Activated naive CD4-positive, alpha-beta T cell treated with anti-CD3 and anti-CD28 coated beads, Interleukin-2, amount 10 ng/mL, durations not matched to agents 7 days and 5 days (primary cell): ENCODE measurements around the gene ANKRD60.

ENCODE experiments used
- CTCF ChIA-PET: fragments of 350-600 bp; sonication (Branson Sonifier 250); formaldehyde crosslinking; loops from one replicate; lab custom pipeline; 2021; ENCODE audit warnings: antibody characterized with exemption; lab: Charles Lee
- DNase-seq: peaks from one replicate; pipeline ENCODE4 v3.0.0-alpha.2; 2020
- H3K27ac Mint-ChIP-seq: one replicate; pipeline ENCODE4 v1.8.0; 2021; ENCODE audit warnings: mild to moderate bottlenecking, moderate library complexity, mixed read lengths
- H3K27me3 Mint-ChIP-seq: one replicate; pipeline ENCODE4 v1.8.0; 2021; ENCODE audit warnings: mild to moderate bottlenecking, mixed read lengths
- H3K36me3 Mint-ChIP-seq: one replicate; pipeline ENCODE4 v1.8.0; 2021; ENCODE audit warnings: mixed read lengths
- H3K4me1 Mint-ChIP-seq: one replicate; pipeline ENCODE4 v1.8.0; 2021; ENCODE audit warnings: mixed read lengths
- H3K4me3 Mint-ChIP-seq: one replicate; pipeline ENCODE4 v1.8.0; 2021; ENCODE audit warnings: mild to moderate bottlenecking, moderate library complexity, mixed read lengths
- H3K9me3 Mint-ChIP-seq: one replicate; pipeline ENCODE4 v1.8.0; 2021; ENCODE audit warnings: mixed read lengths

The ANKRD60 gene

GRCh38 chr20:58223358-58223941 lies 5.0 kb downstream of the ANKRD60 start:
- Mint-ChIP-seq H3K9me3 (peaks cover 6% of the 10 kb centered on the region), H3K36me3 (no peaks in the 10 kb centered on the region), H3K4me1 (peaks cover 5% of the 10 kb centered on the region), H3K4me3 (no peak overlapping the region), H3K27me3 (peaks cover 75% of the 10 kb centered on the region), H3K27ac (no peak overlapping the region)
- CTCF ChIA-PET, result no interaction called here
- no peak for DNase-seq

GRCh38 chr20:58222446-58222845 lies 6.0 kb downstream of the ANKRD60 start:
- Mint-ChIP-seq H3K9me3 (peaks cover 6% of the 10 kb centered on the region), H3K27ac (no peak overlapping the region), H3K4me1 (peaks cover 5% of the 10 kb centered on the region), H3K4me3 (no peak overlapping the region), H3K36me3 (no peaks in the 10 kb centered on the region), H3K27me3 (peaks cover 74% of the 10 kb centered on the region)
- CTCF ChIA-PET, result no interaction called here
- no peak for DNase-seq

GRCh38 chr20:58219342-58219700 lies 9.1 kb downstream of the ANKRD60 start:
- H3K4me1 Mint-ChIP-seq, result peaks cover 5% of the 10 kb centered on the region
- H3K27me3 Mint-ChIP-seq, result peaks cover 53% of the 10 kb centered on the region
- H3K36me3 Mint-ChIP-seq, result no peaks in the 10 kb centered on the region
- no peak overlapping the region for H3K27ac Mint-ChIP-seq
- CTCF ChIA-PET, result interaction anchor here (0.9 to 1.1 kb wide), 2 partner anchors 9 to 11 kb away, joined by 3 to 6 read pairs; no protein-coding TSS in a partner anchor
- H3K4me3 Mint-ChIP-seq, result no peak overlapping the region
- peaks cover 6% of the 10 kb centered on the region for H3K9me3 Mint-ChIP-seq
- no peak for DNase-seq

GRCh38 chr20:58218665-58219341 lies 9.7 kb downstream of the ANKRD60 start:
- DNase-seq, result no peak
- peaks cover 5% of the 10 kb centered on the region for H3K4me1 Mint-ChIP-seq
- no peak overlapping the region for H3K4me3 Mint-ChIP-seq
- no peaks in the 10 kb centered on the region for H3K36me3 Mint-ChIP-seq
- CTCF ChIA-PET, result interaction anchor here (1.1 kb wide), 1 partner anchor 8 kb away, joined by 6 read pairs; no protein-coding TSS in a partner anchor
- peaks cover 48% of the 10 kb centered on the region for H3K27me3 Mint-ChIP-seq
- H3K27ac Mint-ChIP-seq, result no peak overlapping the region
- H3K9me3 Mint-ChIP-seq, result peaks cover 6% of the 10 kb centered on the region

- Mint-ChIP-seq H3K4me3 (no peak overlapping the region), H3K27me3 (peaks cover 42% of the 10 kb centered on the region)
- DNase-seq, result no peak
These were observed 12.1 kb downstream of the ANKRD60 start for GRCh38 chr20:58216334-58216733.

GRCh38 chr20:58215116-58215515 lies 13.3 kb downstream of the ANKRD60 start:
- no peak for DNase-seq
- Mint-ChIP-seq H3K4me3 (no peak overlapping the region), H3K36me3 (no peaks in the 10 kb centered on the region), H3K4me1 (no peaks in the 10 kb centered on the region), H3K27me3 (peaks cover 39% of the 10 kb centered on the region), H3K27ac (no peak overlapping the region), H3K9me3 (peaks cover 6% of the 10 kb centered on the region)
- CTCF ChIA-PET, result interaction anchor here (1.2 kb wide), 1 partner anchor 21 kb away, joined by 4 read pairs; no protein-coding TSS in a partner anchor

More at GRCh38 chr20:58216334-58216733, 12.1 kb downstream of the ANKRD60 start:
- Mint-ChIP-seq H3K9me3 (peaks cover 6% of the 10 kb centered on the region), H3K27ac (no peak overlapping the region), H3K36me3 (no peaks in the 10 kb centered on the region), H3K4me1 (peaks cover 2% of the 10 kb centered on the region)
- CTCF ChIA-PET, result interaction anchor here (1.2 kb wide), 1 partner anchor 20 kb away, joined by 4 read pairs; no protein-coding TSS in a partner anchor

- Mint-ChIP-seq H3K9me3 (peaks cover 6% of the 10 kb centered on the region), H3K36me3 (no peaks in the 10 kb centered on the region), H3K4me1 (no peaks in the 10 kb centered on the region), H3K27me3 (peaks cover 42% of the 10 kb centered on the region), H3K4me3 (no peak overlapping the region), H3K27ac (peak overlapping the region; percentile 34)
- CTCF ChIA-PET, result no interaction called here
- DNase-seq, result no peak
These were observed 14.1 kb downstream of the ANKRD60 start for GRCh38 chr20:58214310-58214709.

GRCh38 chr20:58213716-58214115 lies 14.7 kb downstream of the ANKRD60 start:
- H3K9me3 Mint-ChIP-seq, result peaks cover under 1% of the 10 kb centered on the region
- H3K27ac Mint-ChIP-seq, result no peak overlapping the region
- DNase-seq, result no peak
- H3K36me3 Mint-ChIP-seq, result no peaks in the 10 kb centered on the region
- CTCF ChIA-PET, result no interaction called here
- peaks cover 36% of the 10 kb centered on the region for H3K27me3 Mint-ChIP-seq
- H3K4me3 Mint-ChIP-seq, result no peak overlapping the region
- no peaks in the 10 kb centered on the region for H3K4me1 Mint-ChIP-seq

- Mint-ChIP-seq H3K27ac (no peak overlapping the region), H3K9me3 (no peaks in the 10 kb centered on the region), H3K4me3 (no peak overlapping the region), H3K27me3 (peaks cover 30% of the 10 kb centered on the region), H3K36me3 (no peaks in the 10 kb centered on the region), H3K4me1 (no peaks in the 10 kb centered on the region)
- DNase-seq, result no peak
- CTCF ChIA-PET, result no interaction called here
These were observed 15.3 kb downstream of the ANKRD60 start for GRCh38 chr20:58213121-58213520.

GRCh38 chr20:58212636-58213035 lies 15.8 kb downstream of the ANKRD60 start:
- Mint-ChIP-seq H3K4me3 (no peak overlapping the region), H3K36me3 (no peaks in the 10 kb centered on the region), H3K27me3 (peaks cover 27% of the 10 kb centered on the region), H3K4me1 (no peaks in the 10 kb centered on the region), H3K27ac (no peak overlapping the region), H3K9me3 (no peaks in the 10 kb centered on the region)
- DNase-seq, result no peak
- CTCF ChIA-PET, result interaction anchor here (1.4 kb wide), 1 partner anchor 30 kb away, joined by 3 read pairs; no protein-coding TSS in a partner anchor

GRCh38 chr20:58210398-58210747 lies 18.1 kb downstream of the ANKRD60 start:
- DNase-seq, result no peak
- no peaks in the 10 kb centered on the region for H3K36me3 Mint-ChIP-seq
- no peak overlapping the region for H3K27ac Mint-ChIP-seq
- H3K4me1 Mint-ChIP-seq, result no peaks in the 10 kb centered on the region
- H3K27me3 Mint-ChIP-seq, result peaks cover 28% of the 10 kb centered on the region
- CTCF ChIA-PET, result interaction anchor here (0.7 to 2.0 kb wide), 8 partner anchors 9 to 712 kb away, joined by 3 to 8 read pairs (median 4); no protein-coding TSS in a partner anchor
- H3K9me3 Mint-ChIP-seq, result no peaks in the 10 kb centered on the region
- H3K4me3 Mint-ChIP-seq, result no peak overlapping the region

- no peak overlapping the region for H3K4me3 Mint-ChIP-seq
- peak; percentile 87 for DNase-seq
- no peak overlapping the region for H3K27ac Mint-ChIP-seq
These were observed 18.6 kb downstream of the ANKRD60 start for GRCh38 chr20:58209652-58210397.

GRCh38 chr20:58208944-58209343 lies 19.5 kb downstream of the ANKRD60 start:
- Mint-ChIP-seq H3K4me1 (no peaks in the 10 kb centered on the region), H3K9me3 (no peaks in the 10 kb centered on the region), H3K27ac (no peak overlapping the region), H3K36me3 (no peaks in the 10 kb centered on the region), H3K27me3 (peaks cover 33% of the 10 kb centered on the region), H3K4me3 (no peak overlapping the region)
- CTCF ChIA-PET, result interaction anchor here (0.7 to 2.0 kb wide), 5 partner anchors 14 to 613 kb away, joined by 3 to 9 read pairs (median 4); partner anchors contain the start of gene ZBP1
- no peak for DNase-seq

More at GRCh38 chr20:58209652-58210397, 18.6 kb downstream of the ANKRD60 start:
- CTCF ChIA-PET, result interaction anchor here (0.7 to 2.0 kb wide), 12 partner anchors 10 to 711 kb away, joined by 3 to 9 read pairs (median 4); partner anchors contain the start of gene ZBP1
- Mint-ChIP-seq H3K9me3 (no peaks in the 10 kb centered on the region), H3K4me1 (no peaks in the 10 kb centered on the region), H3K36me3 (no peaks in the 10 kb centered on the region), H3K27me3 (peaks cover 30% of the 10 kb centered on the region)

GRCh38 chr20:58205850-58206249 lies 22.6 kb downstream of the ANKRD60 start:
- no peaks in the 10 kb centered on the region for H3K36me3 Mint-ChIP-seq
- no peak overlapping the region for H3K4me3 Mint-ChIP-seq
- no peak for DNase-seq
- no peaks in the 10 kb centered on the region for H3K9me3 Mint-ChIP-seq
- no peak overlapping the region for H3K27ac Mint-ChIP-seq
- CTCF ChIA-PET, result no interaction called here
- H3K27me3 Mint-ChIP-seq, result peaks cover 29% of the 10 kb centered on the region
- H3K4me1 Mint-ChIP-seq, result no peaks in the 10 kb centered on the region
